CD4-positive, alpha-beta T cell treated with Interferon alpha-2 for 1 hour (primary cell): ENCODE data around the gene SNRPD3.
"Not testable (repeated sequence)": the region's sequence is repeated elsewhere in the genome, so short reads cannot be mapped to it uniquely, and the experiment has no call there.

Experiments
- DNase-seq, 2 donors: peaks; one replicate each; pipeline ENCODE4 v3.0.0-alpha.2; 2020 to 2022

The SNRPD3 gene

DNA sequence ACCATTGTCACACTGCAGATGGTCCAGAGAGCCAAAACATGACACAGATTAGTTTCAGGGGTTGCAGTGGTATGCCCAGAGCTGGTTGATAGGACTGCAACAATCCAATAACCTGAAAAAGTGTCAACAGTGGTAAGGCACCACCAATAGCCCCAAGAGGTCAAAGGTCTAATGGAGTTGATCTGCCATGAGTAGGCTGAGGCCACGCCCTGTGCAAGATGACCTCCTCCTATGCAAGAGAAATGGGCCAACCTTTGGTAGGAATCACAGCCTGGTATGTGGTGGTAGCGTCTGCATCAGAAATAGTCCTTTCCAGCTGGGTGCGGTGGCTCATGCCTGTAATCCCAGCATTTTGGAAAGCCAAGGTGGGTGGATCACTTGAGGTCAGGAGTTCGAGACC, 20.5 kb upstream of the SNRPD3 start:
- DNase-seq: no peak

DNA sequence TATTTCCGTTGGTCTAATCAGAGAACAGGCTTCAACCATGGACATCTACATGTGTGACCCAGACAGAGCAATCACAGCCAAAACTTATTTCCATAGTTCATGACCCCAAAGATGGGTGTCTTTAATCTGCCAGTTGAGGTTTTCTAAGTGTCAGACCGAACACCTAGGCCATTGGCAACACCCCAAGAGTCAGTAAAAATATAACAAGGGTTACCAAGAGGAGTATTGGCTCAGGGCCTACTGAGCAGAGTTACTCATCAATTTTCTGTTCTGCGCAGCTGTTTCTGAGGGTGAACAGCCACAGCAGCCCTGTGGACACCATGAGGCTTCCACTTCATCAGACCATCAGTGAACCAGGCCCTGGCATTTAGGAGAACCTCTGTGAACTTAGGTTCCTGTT, 19.7 kb upstream of the SNRPD3 start:
- DNase-seq: no peak

DNA sequence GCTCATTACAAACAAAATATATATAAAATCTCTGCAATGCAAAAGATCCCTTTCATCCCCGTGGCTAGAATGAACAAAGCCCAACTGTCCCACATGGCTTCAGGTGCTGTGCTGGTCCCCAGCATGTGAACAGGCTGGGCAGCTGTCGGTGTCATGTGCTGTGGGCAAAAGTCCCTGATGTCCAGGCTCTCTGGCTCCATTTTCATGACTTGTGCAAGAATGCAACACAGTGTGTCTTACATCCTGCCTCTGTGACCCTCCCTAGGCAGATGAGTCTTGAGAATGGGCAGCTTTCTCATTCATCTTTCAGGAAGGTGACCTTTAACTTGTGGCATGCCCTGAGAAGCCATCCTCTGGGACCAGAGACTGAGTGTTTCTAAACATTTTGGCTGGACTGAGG, 15.3 kb upstream of the SNRPD3 start:
- DNase-seq: no peak

DNA sequence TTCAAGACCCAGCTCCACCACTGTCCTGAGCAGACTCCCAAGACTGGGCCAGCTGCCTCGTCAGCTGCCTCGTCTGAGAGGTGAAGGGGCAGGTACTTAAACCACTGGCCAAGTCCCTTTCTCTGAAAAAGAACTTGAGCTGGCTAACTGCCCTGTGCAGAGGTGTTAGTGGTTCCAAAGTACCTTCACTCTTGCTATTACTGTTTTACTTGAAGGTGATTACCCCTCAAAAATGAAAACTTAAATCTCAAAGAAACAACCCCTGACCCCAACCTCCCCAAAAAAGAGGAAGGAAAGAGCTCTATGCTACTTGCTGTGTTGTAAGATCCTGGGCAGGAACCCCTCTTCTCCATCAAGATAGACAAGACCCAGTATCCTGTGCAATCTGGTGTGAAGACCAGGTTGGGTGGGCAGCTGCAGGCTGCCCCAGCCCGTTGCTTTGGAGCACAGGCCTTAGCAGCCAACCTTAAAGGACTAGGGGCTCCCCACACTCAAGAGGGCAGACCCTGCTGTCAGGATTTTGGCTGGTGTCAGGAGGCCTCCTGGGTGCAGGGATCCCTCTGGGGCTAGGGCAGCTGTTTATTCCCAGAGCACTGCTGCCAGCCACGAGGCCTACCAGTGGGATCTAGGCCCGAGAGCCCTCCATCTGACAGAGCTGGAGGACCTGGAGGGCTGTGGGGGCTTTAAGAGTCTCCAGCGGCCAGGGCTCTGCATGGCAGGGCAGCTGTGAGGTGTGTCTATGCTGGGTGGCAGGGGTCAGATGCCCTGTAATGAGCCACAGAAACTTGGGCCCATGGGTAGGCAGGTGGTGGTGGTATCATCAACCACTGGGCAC, 13.9 kb upstream of the SNRPD3 start:
- no peak for DNase-seq

DNA sequence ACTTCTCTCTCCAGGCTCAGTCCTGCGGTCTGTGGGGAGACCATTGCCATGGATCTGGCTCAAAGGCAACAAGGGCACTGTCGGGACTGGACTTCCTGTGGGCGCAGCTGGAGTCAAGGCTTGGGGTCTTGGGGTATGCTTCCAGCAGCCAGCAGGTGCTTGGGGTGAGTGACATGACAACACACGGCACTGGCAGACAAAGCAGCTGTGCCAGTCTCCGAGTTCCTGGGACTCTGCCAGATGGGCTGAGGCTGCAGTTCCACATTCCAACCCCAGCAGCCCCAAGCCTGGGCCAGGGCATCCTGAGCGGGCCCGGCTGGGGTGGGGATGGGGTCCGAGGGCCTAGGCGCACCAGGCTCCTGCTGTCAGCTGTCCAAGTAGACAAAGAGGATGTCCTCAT, 13.2 kb upstream of the SNRPD3 start:
- DNase-seq: no peak

DNA sequence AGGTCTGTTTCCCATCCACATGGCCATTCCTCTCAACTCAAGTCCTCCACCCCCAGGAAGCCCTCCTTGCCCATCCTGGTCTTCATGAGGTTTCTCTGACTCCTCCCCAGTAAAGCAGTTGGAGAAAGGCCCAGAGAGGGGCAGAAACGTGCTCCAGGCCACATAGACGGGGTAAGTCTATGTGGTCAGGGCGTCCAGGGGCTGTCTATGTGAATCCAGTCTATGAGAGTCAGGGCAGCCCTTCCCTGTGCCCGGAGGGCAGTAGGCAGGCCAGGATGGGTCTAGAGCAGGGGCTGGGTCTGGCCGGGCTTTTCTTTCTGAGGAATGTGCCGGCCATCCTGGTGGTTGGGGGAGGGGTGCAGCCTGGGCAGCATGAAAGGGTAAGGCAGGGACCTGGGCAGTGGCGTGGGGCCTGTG, 12.6 kb upstream of the SNRPD3 start:
- no peak for DNase-seq

DNA sequence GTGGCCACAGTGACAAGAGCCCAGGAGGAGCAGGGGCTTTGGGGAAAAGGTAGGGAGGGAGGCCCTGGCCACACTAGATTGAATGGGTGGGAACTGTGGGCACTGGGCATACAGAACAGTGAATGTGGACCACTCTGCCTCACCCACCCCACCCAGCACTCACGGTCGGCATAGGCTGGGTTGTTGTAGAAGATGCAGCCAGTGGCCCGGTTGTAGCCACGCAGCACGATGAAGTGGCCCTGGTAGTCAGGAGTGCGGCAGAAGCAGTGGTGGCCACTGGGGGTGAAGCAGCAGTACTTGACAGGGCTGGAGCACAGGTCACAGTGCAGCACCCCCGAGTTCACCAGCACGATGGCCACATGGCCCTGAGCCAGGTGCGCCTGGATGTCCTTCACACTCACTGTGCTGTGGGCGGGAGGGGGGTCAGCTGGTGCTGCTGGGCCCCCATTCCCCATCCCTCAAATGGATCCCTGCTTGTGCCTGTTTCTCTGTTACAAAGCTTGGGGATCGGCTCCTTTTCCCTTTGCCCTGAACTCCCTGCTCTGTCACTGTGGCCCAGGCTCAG, 12.0 kb upstream of the SNRPD3 start:
- DNase-seq: no peak

DNA sequence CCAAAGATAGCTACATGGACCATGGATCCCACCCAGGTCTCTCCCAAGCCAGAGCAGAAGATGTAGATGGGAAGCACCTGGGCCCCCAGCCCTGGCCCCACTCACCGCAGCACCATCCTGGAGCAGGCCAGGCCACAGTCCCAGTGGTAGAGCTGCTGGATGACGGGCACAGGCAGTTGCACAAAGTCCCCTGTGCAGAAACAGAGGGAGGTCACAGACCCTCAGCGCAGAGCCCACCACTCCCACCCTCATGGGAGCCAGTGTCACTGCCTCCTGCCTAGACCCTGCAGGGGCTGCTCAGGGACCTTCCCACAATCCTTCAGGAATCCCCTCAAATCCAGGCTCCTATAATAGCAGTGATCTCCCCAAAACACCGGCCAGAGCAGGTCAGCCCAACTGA, 7.0 kb upstream of the SNRPD3 start:
- no peak for DNase-seq

DNA sequence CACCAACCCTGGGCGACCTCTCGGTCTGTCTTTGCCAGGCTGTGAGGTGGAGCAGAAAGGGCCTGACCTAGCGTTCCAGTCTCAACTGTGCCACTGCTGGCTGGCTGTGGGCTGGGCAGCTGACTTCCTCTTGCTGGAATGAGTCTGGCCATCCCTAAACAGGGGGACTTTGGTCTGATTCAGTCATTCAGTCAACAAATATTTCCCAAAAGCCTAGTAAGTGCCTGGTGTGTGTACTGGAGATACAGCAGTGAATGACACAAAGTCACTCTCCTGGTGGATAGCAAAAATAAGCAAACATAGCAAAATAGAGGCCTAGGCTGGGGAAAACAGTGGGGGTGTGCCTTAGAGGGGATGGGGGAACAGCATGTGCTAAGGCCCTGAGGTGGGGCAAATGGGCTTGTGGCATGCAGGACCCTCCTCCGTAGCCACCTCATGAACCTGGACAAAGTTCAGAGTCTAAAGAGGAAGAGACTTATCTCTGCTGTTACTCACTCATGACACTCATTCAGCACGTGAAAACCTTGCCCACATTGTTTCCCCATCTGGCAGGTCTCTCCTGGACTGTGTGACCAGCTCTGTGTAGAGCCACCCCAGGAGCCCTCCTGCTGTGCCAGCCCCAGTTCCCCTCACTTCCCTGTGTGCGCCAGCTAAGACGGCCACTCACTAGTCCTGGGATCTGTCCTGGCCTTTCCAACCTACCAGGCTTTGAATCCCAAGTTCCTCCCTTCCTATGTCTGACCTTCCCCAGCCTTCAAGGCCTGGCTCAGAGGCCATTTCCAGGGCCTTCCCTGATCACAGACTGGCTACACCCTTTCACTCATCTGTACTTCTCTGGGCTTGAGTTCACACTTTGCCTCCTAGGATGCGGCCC, 5.5 kb upstream of the SNRPD3 start:
- no peak for DNase-seq

DNA sequence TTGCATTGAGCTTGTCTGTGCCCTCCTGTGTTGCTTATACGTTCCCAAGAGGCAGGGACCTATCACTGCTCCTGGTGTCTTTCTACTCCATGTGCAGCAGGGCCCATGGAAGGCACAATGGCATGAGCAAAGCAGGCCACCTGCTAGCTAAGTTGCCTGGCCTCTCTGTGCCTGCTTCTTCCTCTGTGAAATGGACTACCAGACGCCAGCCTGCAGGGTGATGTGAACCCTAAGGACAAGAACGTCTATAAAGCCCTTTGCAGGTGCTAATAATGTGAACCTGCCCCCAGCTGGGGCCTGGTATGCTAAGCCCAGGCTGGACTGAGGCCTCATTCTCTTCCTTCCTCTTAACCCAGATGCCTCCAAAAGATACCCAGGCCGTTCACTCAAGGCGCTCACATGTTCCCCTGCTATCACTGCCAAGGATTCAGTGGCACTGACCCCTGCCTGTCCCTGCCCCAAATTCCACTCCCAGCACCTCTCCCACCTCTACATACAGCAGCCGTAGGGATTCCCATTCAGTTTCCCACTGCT, 4.8 kb upstream of the SNRPD3 start:
- DNase-seq: no peak

DNA sequence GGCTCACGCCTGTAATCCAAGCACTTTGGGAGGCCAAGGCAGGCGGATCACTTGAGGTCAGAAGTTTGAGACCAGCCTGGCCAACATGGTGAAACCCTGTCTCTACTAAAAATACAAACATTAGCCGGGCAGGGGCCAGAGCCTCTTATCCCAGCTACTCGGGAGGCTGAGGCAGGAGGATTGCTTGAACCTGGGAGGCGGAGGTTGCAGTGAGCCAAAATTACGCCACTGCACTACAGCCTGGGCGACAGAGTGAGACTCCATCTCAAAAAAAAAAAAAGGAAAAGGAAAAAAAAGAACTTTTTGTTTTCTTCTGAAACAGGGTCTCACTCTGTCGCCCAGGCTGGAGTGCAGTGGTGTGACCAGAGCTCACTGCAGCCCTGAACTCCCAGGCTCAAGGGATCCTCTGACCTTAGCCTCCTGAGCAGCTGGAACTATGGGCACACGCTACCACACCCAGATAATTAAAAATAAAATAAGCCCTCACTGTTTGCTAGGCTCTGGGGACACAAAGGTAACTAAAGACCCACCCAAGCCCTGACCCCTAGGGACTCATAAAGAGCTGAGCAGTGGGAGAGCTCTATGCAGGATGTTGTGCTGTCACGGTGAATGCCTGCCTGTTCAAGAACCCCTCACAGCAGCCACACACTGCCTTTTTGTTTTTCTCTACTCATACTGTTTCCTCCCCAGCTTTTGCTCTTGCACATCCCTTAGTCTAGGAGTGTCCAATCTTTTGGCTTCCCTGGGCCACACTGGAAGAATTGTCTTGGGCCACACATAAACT, 3.1 kb upstream of the SNRPD3 start:
- not testable (repeated sequence) for DNase-seq

DNA sequence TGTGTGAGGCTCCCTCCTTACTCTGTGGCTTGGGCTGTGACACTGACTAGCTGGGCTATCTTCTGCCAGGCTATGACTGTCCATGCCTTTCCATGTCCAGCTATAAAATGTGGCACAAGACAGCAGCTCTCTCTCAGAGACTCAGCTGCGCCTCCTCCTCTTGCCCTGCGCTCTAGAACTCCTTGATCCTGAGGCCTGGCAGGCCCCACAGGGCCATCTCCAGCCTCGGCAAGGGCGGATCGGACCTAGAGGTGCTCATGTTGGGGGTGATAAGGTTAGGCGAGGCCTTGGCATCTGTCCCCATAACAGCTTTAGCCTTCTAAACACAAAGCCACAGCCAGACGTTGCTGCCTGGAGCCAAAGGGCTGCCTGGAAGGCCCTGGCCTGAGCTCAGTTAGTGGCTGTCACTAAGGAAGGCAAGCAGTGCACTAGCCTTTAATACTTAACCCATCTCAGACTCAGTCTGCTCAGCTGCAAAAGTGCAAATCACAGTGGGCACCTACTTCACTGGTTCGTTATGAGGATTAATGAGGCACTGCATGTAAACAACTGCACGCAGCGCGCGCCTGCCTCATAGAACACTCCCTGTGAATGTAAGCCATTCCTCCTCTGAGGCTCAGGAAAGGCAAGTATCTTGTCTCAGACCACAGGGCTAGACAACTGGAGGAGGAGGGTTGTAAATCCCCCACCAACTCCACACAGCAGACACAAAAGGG, 2.0 kb upstream of the SNRPD3 start:
- no peak for DNase-seq

DNA sequence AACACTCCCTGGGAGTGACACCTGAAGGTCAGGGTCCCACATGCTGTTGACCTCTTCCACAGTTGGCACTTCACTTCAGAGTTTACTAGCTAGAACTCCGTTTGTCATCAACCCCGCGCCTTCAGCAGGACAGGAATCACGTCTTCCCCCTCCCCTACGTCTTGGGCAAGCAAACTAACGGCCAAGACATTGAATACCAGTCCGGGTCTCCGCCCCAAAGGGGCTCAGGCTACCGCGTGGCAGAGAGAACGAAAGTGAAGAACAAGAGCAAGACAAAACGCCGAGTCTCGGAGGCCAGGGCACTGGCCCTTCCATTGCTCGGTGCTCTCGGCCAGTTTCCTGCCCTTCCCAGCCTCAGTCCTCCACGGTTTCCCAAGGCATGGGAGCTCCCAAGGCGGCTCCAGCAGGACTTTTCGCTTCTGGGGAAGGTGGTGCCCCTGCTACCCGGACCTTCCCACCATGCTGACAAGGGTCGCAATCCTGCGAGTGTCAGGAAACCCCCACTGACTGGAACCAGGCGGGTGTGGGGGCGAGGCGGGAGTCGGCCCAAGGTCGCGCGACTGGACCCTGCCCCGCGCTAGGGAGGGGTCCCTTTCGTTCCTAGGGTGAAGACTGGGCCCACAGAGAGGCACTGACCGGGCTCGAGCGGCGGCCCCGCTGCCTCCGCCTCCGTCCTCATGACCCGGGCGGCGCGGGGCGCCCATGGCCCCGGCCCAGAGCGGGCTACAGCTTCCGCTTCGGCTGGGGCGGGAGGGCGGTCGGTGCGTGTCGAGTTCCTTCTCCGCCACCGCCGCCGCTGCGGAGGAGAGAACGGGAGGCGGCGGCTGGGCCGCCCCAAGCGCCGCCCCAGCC, 1.3 kb upstream of the SNRPD3 start, which contains the start of gene GUCD1:
GUCD1 (minus strand) TSS at position 826 of the 852 bp plus-strand sequence; CDS start at position 679, 147 bp downstream.
- peak in 1 of 2 donors; percentile 36 for DNase-seq

DNA sequence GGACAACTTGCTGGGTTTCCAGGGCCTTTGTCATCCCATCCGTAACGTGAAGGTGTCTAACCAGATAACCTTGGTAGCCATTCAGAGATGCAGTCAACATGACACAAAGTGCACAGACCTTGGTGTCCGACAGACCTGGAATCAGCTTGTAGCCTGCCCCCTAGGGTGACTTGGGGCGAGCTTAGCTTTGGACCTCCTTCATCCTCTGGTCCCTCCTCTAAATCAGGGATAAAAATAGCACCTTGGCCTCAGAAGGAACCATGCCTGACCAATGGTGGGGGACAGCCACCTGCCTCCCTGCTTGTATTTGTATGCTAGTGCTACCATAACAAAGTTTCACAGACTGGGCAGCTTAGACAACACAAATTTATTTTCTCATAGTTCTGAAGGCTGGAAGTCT, 3.7 kb downstream of the SNRPD3 start:
- no peak for DNase-seq

DNA sequence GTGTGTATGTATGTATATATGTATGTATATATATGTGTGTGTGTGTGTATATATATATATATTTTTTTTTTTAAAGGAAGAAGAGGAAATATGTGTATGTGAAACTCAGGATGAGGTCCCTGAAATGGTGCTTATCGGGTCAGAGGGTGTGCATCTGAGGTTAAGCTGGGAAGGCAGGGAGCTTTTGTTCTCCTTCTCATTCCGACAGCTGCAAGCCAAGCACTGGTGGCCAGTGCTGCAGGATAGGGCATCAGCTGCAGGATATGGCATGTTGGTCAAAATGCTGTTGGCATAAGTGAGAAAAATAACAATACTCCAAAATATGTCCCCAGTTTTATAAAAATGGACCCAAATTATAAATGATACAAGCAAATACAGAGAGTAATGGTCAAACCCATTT, 7.4 kb downstream of the SNRPD3 start:
- DNase-seq: no peak

DNA sequence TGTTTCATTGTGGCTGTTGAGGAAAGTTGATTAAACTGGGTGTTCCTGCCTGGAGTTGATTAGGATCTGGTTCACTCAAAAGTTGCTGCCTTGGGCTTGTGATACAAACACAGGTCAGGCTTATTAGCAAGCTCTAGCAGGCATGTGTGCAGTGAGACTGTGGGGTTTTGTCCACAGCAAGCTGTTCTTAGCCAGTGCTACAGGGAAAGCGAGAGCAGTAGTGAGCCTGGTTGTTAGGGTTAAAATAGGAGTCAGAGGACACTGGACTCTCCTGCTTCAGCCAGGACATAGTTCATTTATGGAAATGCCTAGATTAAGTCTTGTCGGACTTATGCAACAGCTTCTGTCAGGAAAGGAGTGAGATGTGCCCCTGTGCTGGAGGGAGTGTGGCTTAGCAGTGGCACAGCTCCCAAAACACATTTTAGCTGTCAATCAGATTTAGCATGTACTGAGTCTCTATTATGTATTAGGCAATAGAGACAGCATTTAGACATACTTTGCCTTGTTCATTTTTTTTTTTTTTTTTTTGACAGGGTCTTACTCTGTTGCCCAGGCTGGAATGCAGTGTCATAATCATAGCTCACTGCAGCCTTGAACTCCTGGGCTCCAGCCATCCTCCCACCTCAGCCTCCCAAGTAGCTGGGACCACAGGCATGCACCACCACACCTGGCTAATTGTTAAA, 8.7 kb downstream of the SNRPD3 start:
- no peak for DNase-seq

DNA sequence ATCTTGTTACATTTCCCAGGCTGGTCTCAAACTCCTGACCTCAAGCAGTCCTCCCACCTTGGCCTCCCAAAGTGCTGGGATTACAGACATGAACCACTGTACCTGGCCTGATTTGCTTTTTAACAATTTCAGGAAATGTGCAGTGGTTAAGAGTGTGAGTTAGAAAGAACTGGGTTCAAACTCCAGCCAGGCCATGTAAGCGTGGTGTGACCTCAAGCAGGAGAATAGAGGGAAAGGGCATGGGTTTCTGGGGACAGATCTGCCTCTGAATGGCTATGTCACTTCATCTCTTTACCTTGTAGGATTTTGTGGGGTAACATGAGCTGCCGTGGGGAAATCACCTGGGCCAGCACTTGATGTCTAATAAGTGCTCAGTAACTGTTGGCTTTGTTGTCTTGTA, 9.3 kb downstream of the SNRPD3 start:
- DNase-seq: no peak

DNA sequence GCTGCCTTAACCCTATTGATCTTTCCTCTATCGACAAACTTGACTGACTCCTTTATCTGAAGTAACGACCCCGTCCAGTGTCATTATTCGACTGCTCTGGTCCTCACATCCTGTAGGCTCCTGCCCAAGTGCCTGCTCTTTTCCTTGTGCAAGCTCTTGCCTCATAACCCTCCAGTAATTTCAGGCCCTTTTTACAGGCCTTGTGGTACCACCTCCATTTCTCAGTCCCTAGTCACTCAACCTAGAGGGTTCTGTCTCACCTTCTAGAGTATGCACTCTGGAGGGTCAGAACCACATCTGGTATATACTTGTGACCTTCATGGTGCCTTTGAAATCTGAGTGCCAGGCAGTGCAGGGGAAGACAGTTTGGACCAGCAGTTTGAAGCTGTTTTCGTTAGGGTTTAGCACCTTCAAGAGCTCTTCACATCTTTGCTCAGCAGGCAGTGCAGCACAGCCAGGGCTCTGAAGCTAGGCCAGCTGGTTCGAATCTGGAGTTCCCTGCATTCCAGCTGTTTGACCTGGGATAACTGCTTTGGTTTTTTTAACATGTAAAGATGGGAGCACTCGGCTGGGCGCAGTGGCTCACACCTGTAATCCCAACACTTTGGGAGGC, 11.2 kb downstream of the SNRPD3 start:
- DNase-seq: no peak

DNA sequence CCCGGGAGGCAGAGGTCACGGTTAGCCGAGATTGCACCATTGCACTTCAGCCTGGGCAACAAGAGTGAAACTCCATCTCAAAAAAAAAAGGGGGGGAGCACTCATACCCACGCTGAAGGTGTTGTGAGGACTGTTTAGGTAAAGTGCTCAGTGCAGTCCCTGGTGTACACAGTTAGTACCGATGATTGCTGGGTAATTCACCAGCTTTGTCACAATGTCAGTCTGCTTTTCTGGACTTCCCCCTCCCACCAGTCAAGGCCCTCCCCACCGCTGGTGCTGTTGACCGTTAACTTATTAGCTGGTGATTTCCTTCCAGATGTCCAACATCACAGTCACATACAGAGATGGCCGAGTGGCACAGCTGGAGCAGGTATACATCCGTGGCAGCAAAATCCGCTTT, 11.9 kb downstream of the SNRPD3 start:
- no peak for DNase-seq

DNA sequence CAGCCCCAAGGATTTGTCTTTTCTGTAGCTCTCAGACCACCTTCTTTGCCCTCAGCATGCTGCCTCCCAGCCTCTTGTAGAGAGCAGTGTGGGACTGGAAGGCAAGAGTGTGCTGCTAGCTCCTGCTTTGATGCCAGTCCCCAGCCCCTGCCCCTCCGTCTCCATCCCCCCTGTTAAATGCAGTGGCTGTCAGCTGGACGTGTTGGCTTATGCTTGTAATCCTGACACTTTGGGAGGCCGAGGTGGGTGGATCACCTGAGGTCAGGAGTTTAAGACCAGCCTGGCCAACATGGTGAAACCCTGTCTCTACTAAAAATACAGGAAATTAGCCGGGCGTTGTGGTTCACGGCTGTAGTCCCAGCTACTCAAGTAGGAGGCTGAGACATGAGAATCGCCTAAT, 15.5 kb downstream of the SNRPD3 start:
- DNase-seq: no peak
